Measurements from ENCODE around the gene ANKS1B.
"Not testable (repeated sequence)": the region's sequence is repeated elsewhere in the genome, so short reads cannot be mapped to it uniquely, and the experiment has no call there.

The ANKS1B gene

DNA sequence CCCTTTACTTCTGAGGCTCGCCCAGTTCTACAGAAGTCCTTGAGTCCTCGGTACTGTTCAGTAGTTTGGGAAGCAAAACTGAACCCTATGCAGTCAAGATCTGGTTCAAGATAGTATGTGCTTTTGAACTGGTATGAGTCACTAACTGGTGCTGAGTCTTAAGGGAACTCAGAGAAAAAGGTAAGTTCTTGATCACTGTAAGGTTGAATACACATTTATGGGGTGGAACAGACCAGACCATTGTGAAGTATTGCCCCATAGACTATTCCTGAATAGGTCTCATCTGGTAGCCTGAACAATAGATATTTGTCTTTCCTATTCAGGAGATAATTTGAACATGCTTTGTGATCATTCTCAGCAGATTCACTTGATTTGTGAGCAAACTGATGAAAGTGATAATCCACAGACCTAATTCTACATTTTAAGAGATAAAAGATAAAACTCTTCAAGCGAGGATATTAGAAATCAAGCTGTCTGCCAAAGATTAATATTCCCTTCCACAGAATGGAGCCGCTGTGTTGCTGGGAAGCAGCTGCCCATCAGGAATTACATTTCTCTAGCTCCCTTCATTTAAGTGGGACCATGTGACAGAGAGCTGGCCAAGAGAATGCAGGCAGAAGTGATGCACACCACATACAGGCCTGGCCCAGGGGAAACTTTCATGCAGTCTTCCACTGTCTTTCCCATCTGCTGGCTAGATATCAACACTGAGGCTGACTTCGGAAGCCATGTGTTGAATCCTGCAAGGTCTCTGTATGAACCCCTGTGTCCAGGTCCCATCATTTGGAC is 707.0 kb downstream of the ANKS1B start:
- no peak for DNase-seq (ENCODE audit: low read depth in 3 of 3)

DNA sequence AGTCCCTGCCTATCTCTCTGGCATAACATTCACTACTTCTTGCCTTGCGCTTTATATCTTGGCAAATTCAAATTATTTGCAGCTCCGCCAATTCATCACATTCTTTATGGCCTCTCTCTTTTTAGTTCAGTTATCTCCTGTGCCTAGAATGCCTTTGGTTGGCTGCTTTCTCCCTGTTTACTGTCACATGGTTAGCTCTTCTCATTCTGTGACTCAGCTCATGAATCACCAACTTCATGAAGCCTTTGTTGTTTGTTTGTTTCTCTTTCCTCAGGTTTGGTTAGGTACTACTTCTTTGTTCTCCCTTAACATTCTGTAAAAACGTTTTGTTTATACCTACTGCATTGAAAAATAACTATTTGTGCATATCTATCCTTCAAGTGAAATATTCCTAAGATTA is 713.7 kb downstream of the ANKS1B start:
- DNase-seq (ENCODE audit: low read depth in 3 of 3) = no peak

DNA sequence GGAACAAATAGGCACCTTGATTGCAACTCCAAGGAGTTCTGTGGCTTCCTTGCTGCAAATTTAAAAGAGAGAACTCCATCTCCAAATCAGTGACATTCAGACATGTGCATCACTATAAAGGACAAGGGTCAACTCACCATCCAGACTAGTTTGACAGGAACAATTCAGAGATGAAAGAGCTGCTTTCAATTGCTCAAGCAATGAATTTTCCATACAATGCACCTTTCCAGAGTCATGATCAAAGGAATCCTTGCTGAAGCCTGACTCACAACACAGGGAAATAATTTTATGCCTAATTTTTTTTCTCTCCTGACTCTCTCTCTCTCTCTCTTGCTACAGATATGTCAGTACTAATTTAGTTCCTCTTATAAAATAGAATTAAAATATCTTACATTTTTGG is 717.7 kb downstream of the ANKS1B start:
- no peak for DNase-seq (ENCODE audit: low read depth in 3 of 3)

DNA sequence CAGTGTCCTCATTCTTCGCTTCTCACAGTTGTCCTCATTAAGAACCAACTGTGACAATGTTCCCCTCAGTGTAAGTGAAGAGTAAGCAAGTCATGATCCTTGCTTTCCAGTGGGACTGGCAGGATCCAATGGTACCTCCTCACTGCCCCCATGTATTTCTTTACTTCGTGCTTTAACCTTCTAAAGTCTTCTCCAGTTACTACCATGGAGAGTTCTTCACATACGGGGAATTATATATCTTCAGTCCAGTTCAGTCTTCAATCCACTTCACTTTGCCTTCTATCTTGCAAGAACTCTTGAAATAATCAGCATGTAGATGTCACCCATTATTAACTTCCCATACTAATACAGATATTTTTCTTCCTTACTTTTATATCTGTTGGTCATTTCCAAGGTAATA is 719.1 kb downstream of the ANKS1B start:
- DNase-seq (ENCODE audit: low read depth in 3 of 3) = no peak

DNA sequence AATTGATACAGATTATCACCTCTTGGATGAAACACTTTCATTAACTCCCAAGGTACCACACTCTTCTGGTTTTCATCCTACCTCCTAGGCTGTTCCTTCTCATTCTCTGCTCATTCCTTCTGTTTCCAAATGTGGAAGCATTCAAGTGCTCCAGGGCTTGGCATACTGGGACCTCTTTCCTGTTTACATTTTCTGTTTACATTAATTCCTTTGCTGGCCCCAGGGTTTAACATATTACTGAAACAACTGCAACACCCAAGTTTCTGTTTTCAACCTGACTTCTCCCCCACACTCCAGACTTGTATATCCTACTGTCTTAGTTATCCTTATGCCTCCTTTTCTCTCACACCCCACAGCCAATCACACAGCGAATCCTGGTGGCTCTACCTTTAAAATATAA is 723.5 kb downstream of the ANKS1B start:
- DNase-seq (ENCODE audit: low read depth in 3 of 3) = no peak

DNA sequence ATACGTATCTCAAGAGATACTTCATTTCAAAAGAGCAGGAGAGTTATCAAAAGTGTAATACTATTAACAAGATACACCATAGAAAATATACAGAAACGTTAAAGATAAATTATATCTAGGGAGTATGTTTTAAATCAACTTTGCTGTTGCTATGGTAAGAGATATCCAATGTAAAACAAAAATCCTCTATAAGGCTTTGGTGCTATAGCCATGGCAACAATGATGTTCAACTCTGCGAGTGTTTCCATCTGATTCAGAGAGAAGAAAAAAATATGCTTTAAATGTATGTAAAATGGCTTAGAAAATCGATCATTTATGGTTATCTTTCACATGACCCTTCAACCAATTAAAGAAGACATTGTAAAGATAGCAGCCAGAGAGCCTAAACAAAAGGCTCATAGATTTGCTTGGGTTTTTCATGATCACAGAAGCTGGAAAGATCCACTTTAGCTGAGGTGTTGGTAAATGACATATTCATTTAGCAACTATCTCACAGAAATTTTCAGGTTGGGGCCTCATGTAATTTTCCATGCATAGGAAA is 724.2 kb downstream of the ANKS1B start:
- no peak for DNase-seq (ENCODE audit: low read depth in 3 of 3)

DNA sequence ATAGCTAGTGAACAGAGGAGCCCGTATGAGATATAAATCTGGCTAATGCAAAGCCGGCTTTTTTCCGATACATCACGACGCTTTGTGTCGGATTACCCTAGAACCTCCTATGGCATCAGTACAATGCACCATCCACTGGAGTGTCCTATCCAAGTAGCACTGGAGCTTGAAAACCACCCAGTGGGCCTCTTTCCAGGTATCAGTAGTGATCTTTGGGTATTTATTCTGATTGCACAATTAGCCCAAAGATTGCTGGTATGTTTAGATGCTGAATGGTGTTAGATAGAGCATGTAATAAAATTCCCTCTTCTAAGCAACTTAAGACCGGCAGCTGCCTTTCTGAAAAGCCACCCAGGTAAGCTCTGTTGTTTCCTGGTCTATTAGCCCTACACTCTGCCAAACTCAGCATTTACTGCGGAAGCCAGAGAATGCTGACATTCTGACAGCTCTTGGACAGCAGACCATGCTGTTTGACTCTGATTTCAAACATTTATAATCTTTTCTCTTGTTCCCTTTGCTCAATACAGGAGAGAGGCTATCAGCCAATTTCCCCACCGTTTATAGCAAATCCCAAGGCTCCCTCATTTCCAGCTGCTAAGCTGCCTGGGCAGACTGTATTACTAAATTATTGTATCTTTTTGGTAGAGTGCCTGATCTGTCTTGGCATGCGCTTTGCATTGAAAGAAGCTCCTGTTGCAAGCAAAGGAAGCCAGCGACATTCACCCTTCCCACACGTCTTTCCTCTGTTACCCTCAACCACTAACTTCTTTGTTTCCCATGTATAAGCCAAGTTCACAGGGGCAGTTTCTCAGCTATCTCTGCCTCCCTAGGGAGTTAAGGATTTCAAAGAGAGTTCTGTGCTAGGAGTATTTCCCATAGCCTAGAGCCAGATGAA is 725.4 kb downstream of the ANKS1B start:
- no peak for DNase-seq (ENCODE audit: low read depth in 3 of 3)

DNA sequence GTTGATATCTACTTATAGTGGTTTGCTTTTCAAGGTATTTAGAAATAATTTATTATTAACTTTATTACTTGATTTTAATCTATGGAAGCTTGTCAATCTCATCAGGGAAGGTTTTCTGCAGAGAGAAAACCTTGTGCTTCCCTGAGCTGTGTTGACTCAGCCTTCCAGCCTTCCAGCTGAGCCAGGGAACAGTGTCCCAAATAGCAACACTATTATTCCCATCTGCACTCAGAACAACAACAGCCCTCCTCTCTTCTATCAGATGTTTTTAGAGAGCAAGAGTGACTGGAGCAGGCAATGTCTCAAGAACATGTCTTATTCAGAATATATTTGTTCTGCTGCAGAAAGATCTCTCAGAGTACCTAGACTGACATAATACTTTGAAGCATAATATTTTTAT is 727.1 kb downstream of the ANKS1B start:
- DNase-seq (ENCODE audit: low read depth in 3 of 3) = no peak

DNA sequence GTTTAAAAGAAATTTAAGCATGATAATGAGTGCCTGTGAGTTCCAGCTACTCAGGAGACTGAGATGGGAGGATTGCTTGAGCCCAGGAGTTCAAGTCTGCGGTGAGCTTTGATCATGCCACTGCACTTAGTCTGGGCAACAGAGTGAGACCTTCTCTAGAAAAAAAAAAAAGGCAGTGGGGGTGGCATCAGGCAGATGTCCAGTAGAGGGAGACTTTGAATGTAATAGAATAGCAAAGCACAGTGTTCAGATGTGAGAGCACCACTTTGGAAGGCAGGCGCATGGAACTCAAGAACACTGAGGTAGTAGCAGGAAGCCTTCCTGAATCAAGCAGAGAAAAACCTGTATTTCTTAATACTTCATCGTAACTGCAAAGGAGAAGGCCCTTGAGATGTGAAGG is 731.7 kb downstream of the ANKS1B start:
- DNase-seq (ENCODE audit: low read depth in 3 of 3) = no peak

DNA sequence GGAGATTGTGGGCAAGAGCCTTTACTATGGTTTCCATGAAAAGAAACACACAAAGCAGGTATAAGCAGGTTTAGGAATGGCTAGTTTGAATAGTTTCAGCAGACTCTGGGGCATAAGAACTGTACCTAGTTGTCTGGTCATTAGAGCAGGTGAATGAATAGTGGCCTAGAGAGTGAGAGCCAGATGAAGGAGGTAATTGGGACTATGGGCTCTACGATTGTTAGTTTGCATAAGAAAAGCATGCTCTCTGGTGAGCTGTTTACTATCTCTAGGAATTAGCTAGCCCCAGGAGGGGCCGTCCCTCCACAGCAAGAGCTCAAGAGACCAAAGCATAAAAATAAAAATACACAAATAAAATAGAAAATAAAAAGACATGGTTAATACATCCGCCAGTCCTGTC is 734.6 kb downstream of the ANKS1B start:
- DNase-seq (ENCODE audit: low read depth in 3 of 3) = no peak

DNA sequence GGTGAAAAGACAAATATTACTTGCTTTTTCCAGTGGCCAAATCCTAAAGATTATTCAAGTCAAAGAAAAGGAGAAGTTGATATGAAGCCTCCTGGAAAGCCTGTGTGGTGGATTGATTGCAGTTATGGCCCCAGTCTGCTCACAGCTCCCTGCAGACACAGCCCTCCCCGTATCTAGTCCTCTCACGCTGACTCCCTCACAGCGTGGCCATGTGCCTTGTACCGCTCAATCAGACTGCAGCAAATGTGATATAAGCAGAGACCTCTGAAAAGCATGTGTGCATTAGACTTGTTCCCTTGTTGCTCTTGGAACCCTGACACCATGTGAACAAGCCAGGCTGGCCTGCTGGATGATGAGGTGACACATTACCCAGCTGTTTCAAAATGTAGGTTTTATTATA is 735.2 kb downstream of the ANKS1B start:
- DNase-seq (ENCODE audit: low read depth in 3 of 3) = no peak

DNA sequence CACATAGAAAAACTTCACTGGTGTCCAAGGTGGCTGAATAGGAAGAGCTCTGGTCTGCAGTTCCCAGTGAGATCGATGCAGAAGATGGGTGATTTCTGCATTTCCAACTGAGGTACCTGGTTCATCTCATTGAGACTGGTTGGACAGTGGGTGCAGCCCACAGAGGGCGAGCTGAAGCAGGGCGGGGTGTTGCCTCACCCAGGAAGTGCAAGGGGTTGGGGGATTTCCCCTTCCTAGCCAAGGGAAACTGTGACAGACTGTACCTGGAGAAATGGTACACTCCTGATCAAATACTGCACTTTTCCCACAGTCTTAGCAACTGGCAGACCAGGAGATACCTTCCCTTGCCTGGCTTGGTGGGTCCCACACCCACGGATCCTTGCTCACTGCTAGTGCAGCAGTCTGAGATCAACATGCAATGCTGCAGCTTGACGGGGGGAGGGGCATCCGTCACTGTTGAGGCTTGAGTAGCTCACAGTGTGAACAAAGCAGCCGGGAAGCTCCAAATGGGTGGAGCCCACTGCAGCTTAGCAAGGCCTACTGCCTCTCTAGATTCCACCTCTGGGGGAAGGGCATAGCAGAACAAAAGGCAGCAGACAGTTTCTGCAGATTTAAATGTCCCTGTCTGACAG is 746.7 kb downstream of the ANKS1B start:
- DNase-seq (ENCODE audit: low read depth in 3 of 3) = not testable (repeated sequence)

DNA sequence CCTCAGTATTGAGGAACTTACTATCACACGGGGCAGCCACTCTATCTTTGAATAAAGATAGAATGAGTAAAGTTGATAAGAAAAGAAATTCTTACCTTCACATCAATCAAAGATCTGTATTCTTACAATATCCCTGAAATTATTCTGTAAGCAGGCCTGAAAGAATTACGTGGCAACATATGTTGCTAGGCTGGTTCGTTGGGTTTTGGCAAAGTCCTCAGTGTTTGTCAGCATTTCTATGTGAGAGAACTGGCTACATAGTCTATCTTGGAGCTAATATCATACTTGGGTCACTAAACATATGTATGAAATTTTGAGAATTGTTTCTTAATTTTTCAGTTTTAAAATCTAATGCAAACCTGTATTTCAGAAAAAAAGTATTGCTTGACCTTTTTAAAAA is 749.4 kb downstream of the ANKS1B start:
- DNase-seq (ENCODE audit: low read depth in 3 of 3) = no peak

DNA sequence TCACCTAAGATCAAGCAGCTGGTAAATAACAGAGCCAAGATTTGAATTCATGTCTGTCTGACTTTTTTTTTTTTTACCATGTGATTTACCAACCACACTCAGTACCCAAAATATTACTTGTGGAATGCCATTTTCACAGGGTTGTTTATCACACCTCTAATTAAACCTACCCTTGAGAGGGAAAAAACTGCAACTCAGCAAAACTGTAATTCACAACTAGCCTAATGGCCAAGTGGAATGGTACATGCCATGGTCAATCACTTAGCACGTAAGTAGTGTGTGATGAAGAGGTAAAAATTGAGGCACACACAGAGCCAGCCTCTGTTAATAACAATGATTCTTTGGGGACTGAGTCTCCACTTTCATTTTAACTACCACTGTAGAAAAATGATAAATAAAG is 750.0 kb downstream of the ANKS1B start:
- no peak for DNase-seq (ENCODE audit: low read depth in 3 of 3)

DNA sequence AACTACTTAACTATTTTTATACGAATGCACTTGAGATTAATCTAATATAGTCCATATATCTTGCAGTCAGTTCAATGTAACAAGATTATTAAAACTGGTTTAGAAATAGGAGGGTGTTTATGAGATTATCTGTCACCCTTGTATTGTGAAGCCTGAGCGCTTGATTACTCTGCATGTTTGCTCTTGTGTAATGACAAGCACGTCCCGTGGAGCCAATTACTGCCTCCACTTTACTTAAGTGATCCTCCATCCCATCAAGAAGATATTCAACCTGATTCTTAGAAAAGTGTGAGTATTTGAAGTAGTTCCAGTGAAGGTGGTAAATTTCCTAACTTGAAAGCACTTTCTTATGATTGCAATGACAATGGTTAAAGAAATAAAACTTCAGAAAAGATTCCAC is 752.4 kb downstream of the ANKS1B start:
- no peak for DNase-seq (ENCODE audit: low read depth in 3 of 3)

DNA sequence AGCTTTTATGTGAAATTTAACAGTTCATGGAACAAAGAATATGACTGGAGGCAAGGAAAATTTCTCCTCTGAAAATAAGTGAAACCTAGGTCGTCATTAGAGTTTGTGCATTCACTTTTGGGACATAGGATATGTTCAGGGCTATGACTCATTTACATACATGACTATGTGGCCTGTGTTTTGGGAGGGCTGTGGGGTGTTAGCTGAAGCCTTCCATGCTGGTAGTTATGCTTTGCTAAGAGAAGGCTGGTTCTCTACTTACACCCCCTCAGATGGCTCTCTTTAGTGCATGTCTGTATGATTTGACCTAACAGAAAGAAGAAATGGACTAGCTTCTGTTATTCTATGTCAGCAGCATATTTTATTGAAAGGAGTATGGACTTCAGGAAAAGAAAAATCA is 753.7 kb downstream of the ANKS1B start:
- DNase-seq (ENCODE audit: low read depth in 3 of 3) = no peak

DNA sequence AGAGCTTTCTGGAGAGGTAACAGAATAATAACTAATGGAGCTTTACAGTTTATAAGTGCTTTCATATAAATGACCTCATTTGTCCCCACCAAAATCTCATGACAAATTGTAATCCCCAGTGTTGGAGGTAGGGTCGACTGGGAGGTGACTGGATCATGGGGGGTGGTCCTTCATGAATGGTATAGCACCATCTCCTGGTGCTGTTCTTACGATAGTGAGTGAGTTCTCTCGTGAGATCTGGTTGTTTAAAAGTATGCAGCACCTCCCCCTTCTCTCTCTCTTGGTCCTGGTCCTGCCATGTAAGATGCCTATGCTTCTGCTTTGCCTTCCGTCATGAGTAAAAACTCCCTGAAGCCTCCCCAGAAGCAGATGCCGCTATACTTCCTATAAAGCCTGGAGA is 760.5 kb downstream of the ANKS1B start:
- no peak for DNase-seq (ENCODE audit: low read depth in 3 of 3)

DNA sequence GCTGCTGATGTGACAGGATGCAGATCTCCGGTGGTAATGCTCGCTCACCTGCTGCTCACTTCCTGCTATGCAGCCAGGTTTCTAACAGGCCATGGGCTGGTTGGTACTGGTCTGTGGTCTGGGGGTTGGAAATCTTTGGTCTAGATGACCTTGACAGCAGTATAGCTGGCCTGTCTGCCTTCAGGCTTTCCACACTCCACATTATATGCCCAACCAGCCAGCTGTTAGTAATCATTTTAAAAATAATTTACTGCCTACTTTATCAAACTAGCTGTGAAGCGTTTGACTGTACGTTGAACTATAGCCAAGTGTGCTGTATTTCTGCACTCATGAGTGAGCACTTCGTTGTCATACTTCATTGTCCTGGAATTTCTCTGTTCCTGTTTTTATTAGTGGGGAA is 761.2 kb downstream of the ANKS1B start:
- no peak for DNase-seq (ENCODE audit: low read depth in 3 of 3)

DNA sequence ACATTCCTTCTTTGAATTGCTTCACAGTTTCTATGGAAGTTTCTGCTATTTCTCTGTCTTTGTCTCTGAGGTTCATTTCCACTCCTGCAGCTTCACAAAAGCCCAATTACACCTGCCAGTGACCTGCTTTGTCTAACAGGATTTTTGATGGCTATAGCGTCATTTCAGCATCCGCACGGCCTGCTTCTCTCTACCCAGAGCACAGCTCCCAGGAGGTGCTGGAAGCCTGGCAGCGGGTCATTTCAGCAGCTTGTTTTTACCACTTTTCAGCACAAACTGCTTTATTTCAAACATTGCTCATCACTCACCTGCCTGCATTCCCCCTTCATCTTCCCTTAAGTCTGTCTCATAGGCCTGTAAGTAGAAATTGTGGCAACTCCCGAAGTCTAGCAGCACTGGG is 771.7 kb downstream of the ANKS1B start:
- DNase-seq (ENCODE audit: low read depth in 3 of 3) = no peak

DNA sequence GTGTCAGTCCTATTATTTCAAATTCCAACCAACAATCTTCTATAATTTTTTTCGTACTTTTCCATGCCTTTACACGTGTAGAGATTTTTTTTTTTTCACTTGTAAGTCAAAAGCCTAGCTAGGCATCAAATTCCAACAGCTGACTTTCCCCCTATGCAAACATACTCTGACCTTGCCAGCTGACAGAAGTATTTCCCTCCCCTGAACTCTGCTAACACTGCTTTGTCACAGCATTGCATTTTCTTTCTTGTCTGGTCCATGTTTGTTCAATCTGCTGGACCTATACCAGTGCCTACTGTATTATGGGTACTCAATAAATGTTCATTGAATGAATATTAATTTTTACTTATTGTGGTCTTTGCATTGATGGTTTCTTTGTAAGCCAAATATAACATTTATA is 772.5 kb downstream of the ANKS1B start:
- no peak for DNase-seq (ENCODE audit: low read depth in 3 of 3)

DNA sequence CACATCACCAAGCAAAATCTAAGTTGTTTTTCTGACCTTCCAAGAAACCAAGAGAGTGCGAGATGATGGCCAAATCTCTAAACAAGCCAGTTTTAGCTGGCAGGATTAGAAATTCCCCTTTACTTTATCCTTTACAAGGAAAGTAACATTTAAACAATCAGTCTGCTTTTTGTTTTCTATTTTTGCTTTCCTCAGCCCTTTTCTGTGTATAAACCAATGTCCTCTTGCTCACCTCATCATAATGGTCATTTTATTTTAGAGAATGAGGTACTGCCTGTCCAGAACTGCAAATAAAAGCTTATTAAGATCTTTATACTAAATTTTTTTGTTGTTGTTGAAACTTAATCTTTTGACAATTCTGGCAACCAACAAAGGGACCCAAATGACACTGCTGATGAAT is 779.6 kb downstream of the ANKS1B start:
- no peak for DNase-seq (ENCODE audit: low read depth in 3 of 3)

DNA sequence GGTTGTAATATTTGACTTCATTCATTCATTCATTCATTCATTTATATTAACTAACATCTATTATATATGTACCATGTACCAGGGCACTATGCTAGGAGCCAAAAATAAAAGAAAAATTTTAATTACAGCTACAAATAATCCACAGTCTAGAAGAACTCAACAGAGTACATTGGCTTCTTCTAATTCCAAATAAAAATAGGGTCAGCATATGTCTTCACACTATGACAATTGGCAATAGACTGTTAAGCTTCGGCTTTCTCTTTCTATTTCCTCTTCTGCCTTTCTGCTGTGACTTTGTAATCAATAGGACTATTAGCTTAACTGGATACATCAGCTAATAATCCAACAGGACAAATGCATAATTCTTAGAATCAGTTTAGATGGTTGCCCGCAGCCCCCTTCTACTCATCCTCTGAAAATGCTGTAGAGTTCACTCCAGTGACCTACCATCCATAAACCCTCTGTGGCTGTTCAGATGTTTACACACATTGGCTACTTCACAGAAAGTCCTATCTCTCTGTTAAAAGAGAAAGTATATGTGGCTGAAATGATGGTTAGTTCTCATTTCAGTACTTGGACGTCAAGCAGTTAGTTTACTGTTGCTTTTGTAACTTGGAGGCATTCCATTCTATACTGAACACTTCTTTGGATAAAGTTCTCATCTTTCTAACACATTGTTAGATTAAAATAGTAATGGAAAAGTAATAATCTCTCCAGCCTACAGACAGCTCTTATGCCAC is 782.7 kb downstream of the ANKS1B start:
- no peak for DNase-seq (ENCODE audit: low read depth in 3 of 3)

All from stimulated activated CD4-positive, alpha-beta T cell treated with anti-CD3 and anti-CD28 coated beads, TNF-alpha, amount 100 ng/mL, for 4 hours (primary cell).